HCT116 (cell line): Measurements from ENCODE around the gene TGFBR3. TPM values are rescaled to one million over a fixed set of nuclear protein-coding genes. Genes with fewer than 3 reads are reported as not detected.

ENCODE experiments used
- ATAC-seq: fragments of 200-7000 bp; cut with Tn5 transposase; 2 replicates; pipeline ENCODE4 v1.9.1; 2020; ENCODE audit warnings: mild to moderate bottlenecking, moderate library complexity
- BruUV-seq: library from RNA; stranded (reverse); fragments of 400-500 nt; replicated peaks from 2 replicates; lab custom pipeline; 2021; lab: Mats Ljungman, UMichigan
- CTCF ChIA-PET: fragments of 300-600 bp; sonication (Branson Sonifier 250); formaldehyde crosslinking; loops from one replicate; lab custom pipeline; 2021; ENCODE audit warnings: antibody characterized with exemption; lab: Charles Lee
- POLR2A ChIA-PET: fragments of 300-600, 350-600 bp; sonication (Branson Sonifier 250); formaldehyde crosslinking; loops from one replicate; lab custom pipeline; 2021; ENCODE audit warnings: antibody characterized with exemption; lab: Charles Lee
- RAD21 ChIA-PET, 2 experiments: fragments of 300-600 bp; sonication (Branson Sonifier 250); formaldehyde crosslinking; loops; one replicate each; lab custom pipeline; 2023; ENCODE audit warnings: low total read pairs in 2 of 2; ENCODE audit not compliant: uncharacterized antibody in 2 of 2, unreplicated experiment in 2 of 2, low non-redundant PET in 1 of 2; lab: Charles Lee
- DNase-seq: peaks from one replicate; pipeline ENCODE4 v3.0.0-alpha.2; 2010; ENCODE audit warnings: low read depth, low spot score
- H2AFZ ChIP-seq: fragments of 200-600 bp; shearing (Covaris generic), sonication (generic); 2 replicates; pipeline ENCODE4 v1.6.1; 2017; ENCODE audit warnings: low read depth, mixed run types, mixed read lengths, antibody characterized with exemption, low read length; ENCODE audit not compliant: poor library complexity, severe bottlenecking
- H3K27ac ChIP-seq: 2 replicates; pipeline ENCODE4 v1.5.1; 2012; ENCODE audit warnings: low read depth, low read length
- H3K27me3 ChIP-seq: fragments of 200-600 bp; sonication (generic); 2 replicates; pipeline ENCODE4 v1.6.1; 2016; ENCODE audit warnings: mixed run types, low read length, mixed read lengths; ENCODE audit not compliant: insufficient read depth
- H3K36me3 ChIP-seq, 2 experiments: fragments of 200-500 bp in 1 of 2; fragments of 200-600 bp in 1 of 2; sonication (Bioruptor generic) in 1 of 2; sonication (generic) in 1 of 2; 2 replicates each; pipeline versions ENCODE4 v1.5.1 to v1.6.1; 2014 to 2016; ENCODE audit warnings: low read length in 2 of 2, inconsistent platforms in 1 of 2, mixed read lengths in 1 of 2, mixed run types in 1 of 2; ENCODE audit not compliant: insufficient read depth in 2 of 2, control insufficient read depth in 1 of 2
- H3K4me1 ChIP-seq, 2 experiments: fragments of 200-600 bp in 1 of 2; sonication (generic) in 1 of 2; 2 replicates each; pipeline versions ENCODE4 v1.5.1 to v1.6.1; 2012 to 2017; ENCODE audit warnings: low read length in 2 of 2, inconsistent platforms in 1 of 2, mild to moderate bottlenecking in 1 of 2, mixed read lengths in 1 of 2, mixed run types in 1 of 2, moderate library complexity in 1 of 2; ENCODE audit not compliant: insufficient read depth in 2 of 2, control insufficient read depth in 1 of 2
- H3K4me2 ChIP-seq: fragments of 200-600 bp; sonication (generic); 2 replicates; pipeline ENCODE4 v1.6.1; 2017; ENCODE audit warnings: mixed run types, low read length, mixed read lengths
- H3K4me3 ChIP-seq, 2 experiments: fragments of 200-600 bp in 1 of 2; sonication (generic) in 1 of 2; replicated peaks in 1 of 2; 2 replicates each; pipeline ENCODE4 v1.5.1; 2011 to 2016; ENCODE audit warnings: low read length in 2 of 2, control low read depth in 1 of 2, low read depth in 1 of 2, mild to moderate bottlenecking in 1 of 2, mixed read lengths in 1 of 2, mixed run types in 1 of 2
- H3K79me2 ChIP-seq: fragments of 200-600 bp; sonication (generic); 2 replicates; pipeline ENCODE4 v1.6.1; 2017; ENCODE audit warnings: mild to moderate bottlenecking, mixed run types, low read length, moderate library complexity, mixed read lengths; ENCODE audit not compliant: insufficient read depth
- H3K9ac ChIP-seq: fragments of 200-600 bp; sonication (generic); 2 replicates; pipeline ENCODE4 v1.6.1; 2016; ENCODE audit warnings: low read length, mixed read lengths
- H3K9me2 ChIP-seq: fragments of 200-600 bp; sonication (generic), shearing (Covaris generic); 2 replicates; pipeline ENCODE4 v1.6.1; 2017; ENCODE audit warnings: mixed run types, mild to moderate bottlenecking, moderate library complexity; ENCODE audit not compliant: insufficient read depth
- H3K9me3 ChIP-seq, 2 experiments: fragments of 200-500 bp in 1 of 2; fragments of 200-600 bp in 1 of 2; sonication (Bioruptor generic) in 1 of 2; sonication (generic) in 1 of 2; 2 replicates each; pipeline ENCODE4 v1.6.1; 2014 to 2017; ENCODE audit warnings: low read length in 2 of 2, mixed read lengths in 2 of 2, inconsistent platforms in 1 of 2, low read depth in 1 of 2, mild to moderate bottlenecking in 1 of 2, mixed run types in 1 of 2, moderate library complexity in 1 of 2; ENCODE audit not compliant: control insufficient read depth in 1 of 2, insufficient read depth in 1 of 2
- H4K20me1 ChIP-seq: fragments of 200-600 bp; sonication (generic), shearing (Covaris generic); 2 replicates; pipeline ENCODE4 v1.6.1; 2017; ENCODE audit warnings: mixed run types, mild to moderate bottlenecking, moderate library complexity; ENCODE audit not compliant: insufficient read depth
- CBX3 ChIP-seq: IDR thresholded peaks from 2 replicates; pipeline ENCODE4 v1.6.1; 2012; ENCODE audit warnings: low read depth
- CEBPB ChIP-seq: IDR thresholded peaks from 2 replicates; pipeline ENCODE4 v1.6.1; 2012; ENCODE audit warnings: low read depth
- CTCF ChIP-seq, 3 experiments: fragments of 200-600 bp in 1 of 3; sonication (generic) in 1 of 3; IDR thresholded peaks in 2 of 3; conservative IDR thresholded peaks in 1 of 3; 2 replicates each; pipeline ENCODE4 v1.5.1; 2012 to 2017; ENCODE audit warnings: low read depth in 2 of 3, low read length in 2 of 3, antibody characterized with exemption in 1 of 3, borderline replicate concordance in 1 of 3, control low read depth in 1 of 3, mild to moderate bottlenecking in 1 of 3, mixed read lengths in 1 of 3, mixed run types in 1 of 3, moderate library complexity in 1 of 3; ENCODE audit not compliant: insufficient read depth in 1 of 3
- EGR1 ChIP-seq: IDR thresholded peaks from 2 replicates; pipeline ENCODE4 v1.6.1; 2012; ENCODE audit warnings: low read depth
- ELF1 ChIP-seq: IDR thresholded peaks from 2 replicates; pipeline ENCODE4 v1.6.1; 2012; ENCODE audit warnings: low read depth, borderline replicate concordance
- EZH2 ChIP-seq: fragments of 200-600 bp; sonication (generic); IDR thresholded peaks from 2 replicates; pipeline ENCODE4 v1.6.1; 2017; ENCODE audit warnings: antibody characterized with exemption, mixed run types
- FOSL1 ChIP-seq: IDR thresholded peaks from 2 replicates; pipeline ENCODE4 v1.6.1; 2012; ENCODE audit warnings: low read depth
- JUND ChIP-seq: IDR thresholded peaks from 2 replicates; pipeline ENCODE4 v1.6.1; 2012
- POLR2A ChIP-seq: IDR thresholded peaks from 2 replicates; pipeline ENCODE4 v1.7.0; 2011; ENCODE audit warnings: borderline replicate concordance; ENCODE audit not compliant: insufficient read depth, insufficient read length; ENCODE audit errors: extremely low read depth
- POLR2AphosphoS5 ChIP-seq: IDR thresholded peaks from 2 replicates; pipeline ENCODE4 v1.6.1; 2011; ENCODE audit warnings: mild to moderate bottlenecking, low read depth, low read length, moderate library complexity
- SP1 ChIP-seq: IDR thresholded peaks from 2 replicates; pipeline ENCODE4 v1.6.1; 2012; ENCODE audit warnings: low read depth
- SRF ChIP-seq: IDR thresholded peaks from 2 replicates; pipeline ENCODE4 v1.6.1; 2012; ENCODE audit warnings: low read depth
- TCF7L2 ChIP-seq: IDR thresholded peaks from 2 replicates; pipeline ENCODE4 v1.7.0; 2011; ENCODE audit warnings: borderline replicate concordance, inconsistent platforms; ENCODE audit not compliant: insufficient read depth, insufficient read length; ENCODE audit errors: extremely low read depth
- YY1 ChIP-seq: IDR thresholded peaks from 2 replicates; pipeline ENCODE4 v1.6.1; 2011; ENCODE audit warnings: low read length, low read depth, moderate library complexity, mild to moderate bottlenecking; ENCODE audit not compliant: insufficient replicate concordance; ENCODE audit errors: extremely low read depth
- ZBTB33 ChIP-seq: IDR thresholded peaks from 2 replicates; pipeline ENCODE4 v1.6.1; 2011; ENCODE audit warnings: mild to moderate bottlenecking, low read length, moderate library complexity; ENCODE audit not compliant: insufficient replicate concordance; ENCODE audit errors: extremely low read depth
- ZFX ChIP-seq: fragments of 450-650 bp; IDR thresholded peaks from 2 replicates; pipeline ENCODE4 v1.6.1; 2017
- ZNF274 ChIP-seq: fragments of 200-500 bp; sonication (Bioruptor generic); IDR thresholded peaks from 2 replicates; pipeline ENCODE4 v1.6.1; 2014; ENCODE audit warnings: mild to moderate bottlenecking, low read depth, low read length, inconsistent platforms
- intact Hi-C: fragments of 100-400 bp; cut with micrococcal nuclease; formaldehyde crosslinking; loops from 2 replicates; pipeline ENCODE4 v1.10.0; 2022
- total RNA-seq: library from RNA; stranded (reverse); gene quantifications from one replicate; pipeline ENCODE4 v1.2.1, GENCODE V29; 2021; ENCODE audit not compliant: unreplicated experiment
- TF ChIP-seq, protein P1 (sequence below): IDR thresholded peaks from 2 replicates; pipeline ENCODE4 v1.6.1; 2012; ENCODE audit warnings: low read depth
- TF ChIP-seq, protein P2 (sequence below): IDR thresholded peaks from 2 replicates; pipeline ENCODE4 v1.6.1; 2012

Gene TGFBR3
- total RNA-seq, 1 experiment from 2014 or later, result 7.1 TPM

GRCh38 chr1:91874167-91874566 is 11.8 kb downstream of the TGFBR3 start:
- ChIA-PET CTCF (no interaction called here), RAD21 (no interaction called here), POLR2A (no interaction called here)
- intact Hi-C loops, result no loop called here
- ATAC-seq, result no peak
- H2AFZ ChIP-seq, result no peak overlapping the region
- TF ChIP-seq CEBPB (no peak), ZBTB33 (no peak), EGR1 (no peak), TCF7L2 (no peak), CBX3 (no peak), ELF1 (no peak), CTCF (IDR thresholded peaks at IDR 0.05 in 2 of 3, conservative IDR thresholded peaks at IDR 0.05 in 1 of 3; ENCODE audit: borderline replicate concordance in 1 of 3, insufficient read depth in 1 of 3, low read depth in 2 of 3, low read length in 2 of 3) (no peak), ZNF274 (no peak), SRF (no peak), FOSL1 (no peak), POLR2AphosphoS5 (no peak), POLR2A (no peak), SP1 (no peak), EZH2 (no peak), YY1 (no peak), JUND (no peak), ZFX (no peak)
- TF ChIP-seq, protein P1, sequence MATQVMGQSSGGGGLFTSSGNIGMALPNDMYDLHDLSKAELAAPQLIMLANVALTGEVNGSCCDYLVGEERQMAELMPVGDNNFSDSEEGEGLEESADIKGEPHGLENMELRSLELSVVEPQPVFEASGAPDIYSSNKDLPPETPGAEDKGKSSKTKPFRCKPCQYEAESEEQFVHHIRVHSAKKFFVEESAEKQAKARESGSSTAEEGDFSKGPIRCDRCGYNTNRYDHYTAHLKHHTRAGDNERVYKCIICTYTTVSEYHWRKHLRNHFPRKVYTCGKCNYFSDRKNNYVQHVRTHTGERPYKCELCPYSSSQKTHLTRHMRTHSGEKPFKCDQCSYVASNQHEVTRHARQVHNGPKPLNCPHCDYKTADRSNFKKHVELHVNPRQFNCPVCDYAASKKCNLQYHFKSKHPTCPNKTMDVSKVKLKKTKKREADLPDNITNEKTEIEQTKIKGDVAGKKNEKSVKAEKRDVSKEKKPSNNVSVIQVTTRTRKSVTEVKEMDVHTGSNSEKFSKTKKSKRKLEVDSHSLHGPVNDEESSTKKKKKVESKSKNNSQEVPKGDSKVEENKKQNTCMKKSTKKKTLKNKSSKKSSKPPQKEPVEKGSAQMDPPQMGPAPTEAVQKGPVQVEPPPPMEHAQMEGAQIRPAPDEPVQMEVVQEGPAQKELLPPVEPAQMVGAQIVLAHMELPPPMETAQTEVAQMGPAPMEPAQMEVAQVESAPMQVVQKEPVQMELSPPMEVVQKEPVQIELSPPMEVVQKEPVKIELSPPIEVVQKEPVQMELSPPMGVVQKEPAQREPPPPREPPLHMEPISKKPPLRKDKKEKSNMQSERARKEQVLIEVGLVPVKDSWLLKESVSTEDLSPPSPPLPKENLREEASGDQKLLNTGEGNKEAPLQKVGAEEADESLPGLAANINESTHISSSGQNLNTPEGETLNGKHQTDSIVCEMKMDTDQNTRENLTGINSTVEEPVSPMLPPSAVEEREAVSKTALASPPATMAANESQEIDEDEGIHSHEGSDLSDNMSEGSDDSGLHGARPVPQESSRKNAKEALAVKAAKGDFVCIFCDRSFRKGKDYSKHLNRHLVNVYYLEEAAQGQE, result no peak
- TF ChIP-seq, protein P2, sequence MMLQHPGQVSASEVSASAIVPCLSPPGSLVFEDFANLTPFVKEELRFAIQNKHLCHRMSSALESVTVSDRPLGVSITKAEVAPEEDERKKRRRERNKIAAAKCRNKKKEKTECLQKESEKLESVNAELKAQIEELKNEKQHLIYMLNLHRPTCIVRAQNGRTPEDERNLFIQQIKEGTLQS, result no peak
- no peak overlapping the region for H3K9ac ChIP-seq
- BruUV-seq, result no TSS peak
- H3K4me1 ChIP-seq, result peaks cover 20 to 21% of the 10 kb centered on the region in 2 experiments
- no peak overlapping the region for H3K4me2 ChIP-seq
- no peak overlapping the region for H3K4me3 ChIP-seq
- H3K27me3 ChIP-seq, result no peaks in the 10 kb centered on the region
- H3K79me2 ChIP-seq, result no peaks in the 10 kb centered on the region
- H3K27ac ChIP-seq, result no peak overlapping the region
- H3K36me3 ChIP-seq, result no peaks in the 10 kb centered on the region
- no peaks in the 10 kb centered on the region for H3K9me2 ChIP-seq
- H3K9me3 ChIP-seq, result no peaks in the 10 kb centered on the region
- no peaks in the 10 kb centered on the region for H4K20me1 ChIP-seq
- DNase-seq, result no peak
